Measurements from ENCODE around the gene P3H2.

Gene P3H2

GRCh38 chr3:190124067-190124466 lies 3.4 kb upstream of the P3H2 start:
- no peak for DNase-seq (ENCODE audit: low read depth)
- TF ChIP-seq, protein P1, sequence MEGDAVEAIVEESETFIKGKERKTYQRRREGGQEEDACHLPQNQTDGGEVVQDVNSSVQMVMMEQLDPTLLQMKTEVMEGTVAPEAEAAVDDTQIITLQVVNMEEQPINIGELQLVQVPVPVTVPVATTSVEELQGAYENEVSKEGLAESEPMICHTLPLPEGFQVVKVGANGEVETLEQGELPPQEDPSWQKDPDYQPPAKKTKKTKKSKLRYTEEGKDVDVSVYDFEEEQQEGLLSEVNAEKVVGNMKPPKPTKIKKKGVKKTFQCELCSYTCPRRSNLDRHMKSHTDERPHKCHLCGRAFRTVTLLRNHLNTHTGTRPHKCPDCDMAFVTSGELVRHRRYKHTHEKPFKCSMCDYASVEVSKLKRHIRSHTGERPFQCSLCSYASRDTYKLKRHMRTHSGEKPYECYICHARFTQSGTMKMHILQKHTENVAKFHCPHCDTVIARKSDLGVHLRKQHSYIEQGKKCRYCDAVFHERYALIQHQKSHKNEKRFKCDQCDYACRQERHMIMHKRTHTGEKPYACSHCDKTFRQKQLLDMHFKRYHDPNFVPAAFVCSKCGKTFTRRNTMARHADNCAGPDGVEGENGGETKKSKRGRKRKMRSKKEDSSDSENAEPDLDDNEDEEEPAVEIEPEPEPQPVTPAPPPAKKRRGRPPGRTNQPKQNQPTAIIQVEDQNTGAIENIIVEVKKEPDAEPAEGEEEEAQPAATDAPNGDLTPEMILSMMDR (conservative IDR thresholded peaks at IDR 0.05; ENCODE audit: low read depth, low read length): no peak
- H3K4me3 ChIP-seq (ENCODE audit: low read depth, low read length): no peak overlapping the region

GRCh38 chr3:190122198-190122771 lies 1.6 kb upstream of the P3H2 start:
- DNase-seq (ENCODE audit: low read depth): peak; percentile 58
- TF ChIP-seq, protein P1 (conservative IDR thresholded peaks at IDR 0.05; ENCODE audit: low read depth, low read length): peak; percentile 15
- H3K4me3 ChIP-seq (ENCODE audit: low read depth, low read length): no peak overlapping the region

GRCh38 chr3:190121383-190121782 lies 686 bp upstream of the P3H2 start:
- DNase-seq (ENCODE audit: low read depth): no peak
- no peak overlapping the region for H3K4me3 ChIP-seq (ENCODE audit: low read depth, low read length)
- TF ChIP-seq, protein P1 (conservative IDR thresholded peaks at IDR 0.05; ENCODE audit: low read depth, low read length): no peak

DNA sequence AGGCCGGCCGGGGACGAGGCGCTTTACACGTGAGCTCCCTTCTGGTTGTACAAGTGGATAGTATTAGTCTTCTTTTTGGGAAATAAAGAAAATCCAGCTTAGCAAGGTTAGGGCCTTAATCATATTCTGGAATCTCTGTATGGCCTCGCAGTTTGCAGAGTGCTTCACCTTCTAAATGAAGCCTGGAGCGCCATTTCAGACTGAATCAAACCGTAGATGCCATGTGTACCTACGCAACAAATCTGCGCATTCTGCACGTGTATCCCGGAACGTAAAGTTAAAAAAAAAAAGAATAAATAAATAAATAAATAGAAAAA lies 322 bp upstream of the P3H2 start:
- no peak for DNase-seq (ENCODE audit: low read depth)
- peak overlapping the region; percentile 81 for H3K4me3 ChIP-seq (ENCODE audit: low read depth, low read length)

DNA sequence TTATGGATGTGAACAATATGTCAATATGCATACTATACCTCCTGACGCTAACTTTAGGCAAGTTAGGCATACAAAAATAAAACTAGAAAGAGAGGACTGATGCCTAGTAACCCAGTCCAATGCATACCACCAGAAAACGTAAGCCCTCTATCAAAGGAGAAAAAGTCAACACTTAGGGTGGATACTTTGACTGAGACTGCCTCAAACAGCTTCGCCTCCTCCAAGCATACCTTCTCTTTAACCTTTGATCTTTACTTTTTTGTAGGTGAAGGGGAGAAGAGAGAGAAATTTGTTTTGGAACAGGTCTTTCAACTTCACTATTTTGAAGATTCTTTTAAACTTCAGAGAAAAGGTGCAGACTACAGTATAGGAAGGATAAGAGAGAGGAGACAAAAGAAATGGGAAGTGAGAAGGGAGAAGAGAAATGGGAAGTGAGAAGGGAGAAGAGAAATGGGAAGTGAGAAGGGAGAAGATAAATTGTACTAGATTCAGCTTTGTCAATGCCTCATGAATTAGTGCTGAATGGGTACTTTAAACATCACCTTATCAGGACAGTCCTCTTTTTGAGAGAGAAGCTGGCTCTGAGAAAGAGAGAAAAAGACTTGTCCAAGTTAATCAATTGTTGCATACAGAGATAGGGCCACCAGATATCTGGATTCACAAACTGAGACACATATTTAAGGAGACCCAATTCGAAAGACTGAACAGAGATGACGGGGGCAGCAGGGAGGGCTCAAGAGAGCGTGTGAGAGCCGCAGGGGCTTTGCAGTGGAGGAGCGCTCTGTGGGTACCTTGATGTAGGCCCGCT lies 1.0 kb downstream of the P3H2 start:
- no peak for DNase-seq (ENCODE audit: low read depth)

More for the DNA sequence above, 322 bp upstream of the P3H2 start:
- TF ChIP-seq, protein P1 (conservative IDR thresholded peaks at IDR 0.05; ENCODE audit: low read depth, low read length): no peak

GRCh38 chr3:190118438-190118837 lies 2.3 kb downstream of the P3H2 start:
- TF ChIP-seq, protein P1 (conservative IDR thresholded peaks at IDR 0.05; ENCODE audit: low read depth, low read length): no peak
- H3K4me3 ChIP-seq (ENCODE audit: low read depth, low read length): peak overlapping the region; percentile 12
- DNase-seq (ENCODE audit: low read depth): no peak

More for the DNA sequence above, 1.0 kb downstream of the P3H2 start:
- H3K4me3 ChIP-seq (ENCODE audit: low read depth, low read length): peak overlapping the region; percentile 81
- TF ChIP-seq, protein P1 (conservative IDR thresholded peaks at IDR 0.05; ENCODE audit: low read depth, low read length): no peak

DNA sequence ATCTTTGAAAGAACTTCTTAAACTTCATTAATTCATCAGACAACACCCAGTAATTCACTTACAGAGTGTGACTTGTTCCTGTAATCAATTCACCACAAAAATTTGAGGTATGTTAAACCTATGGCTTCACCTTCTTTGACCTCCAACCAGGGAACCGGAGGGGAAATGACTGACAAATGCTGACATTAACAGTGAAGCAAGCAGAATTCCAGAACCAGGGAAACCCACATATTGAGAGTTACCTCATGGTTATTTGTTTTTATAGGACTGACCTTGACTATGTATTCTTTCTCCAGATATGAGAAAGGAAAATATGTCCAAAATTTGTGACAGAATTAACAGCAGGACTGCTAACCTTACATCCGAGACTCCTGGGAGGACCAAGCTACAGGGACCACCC lies 2.7 kb downstream of the P3H2 start:
- TF ChIP-seq, protein P1 (conservative IDR thresholded peaks at IDR 0.05; ENCODE audit: low read depth, low read length): no peak
- DNase-seq (ENCODE audit: low read depth): peak; percentile 54

More for the DNA sequence above, 2.7 kb downstream of the P3H2 start:
- H3K4me3 ChIP-seq (ENCODE audit: low read depth, low read length): no peak overlapping the region

Data from choroid plexus epithelial cell (primary cell).